ENCODE results near the gene FGF9. TPM values are rescaled to one million over a fixed set of nuclear protein-coding genes. Genes with fewer than 3 reads are reported as not detected.

Gene FGF9
- total and polyA plus RNA-seq, 4 donors = 0.05 to 1.7 (median 1.3) TPM

GRCh38 chr13:21689097-21689496 lies 18.2 kb downstream of the FGF9 start:
- H3K27ac ChIP-seq (ENCODE audit: low read depth in 1 of 2, low read length in 1 of 2) = no peak overlapping the region
- H3K36me3 ChIP-seq (ENCODE audit: control insufficient read depth in 4 of 4, insufficient read depth in 4 of 4, low read length in 4 of 4) = no peaks in the 10 kb centered on the region
- TF ChIP-seq CTCF (IDR thresholded peaks at IDR 0.05; ENCODE audit: control extremely low read depth, extremely low read depth) = no peak
- H3K9me3 ChIP-seq (ENCODE audit: control insufficient read depth in 4 of 4, insufficient read depth in 3 of 4, low read length in 3 of 4) = no peaks in the 10 kb centered on the region
- 85 to 89% methylated on average over 6 of the region's 6 CpGs for WGBS, 2 donors
- ATAC-seq (ENCODE audit: insufficient read depth, low FRiP score) = no peak
- no peaks in the 10 kb centered on the region for H3K27me3 ChIP-seq (ENCODE audit: control insufficient read depth in 3 of 3, insufficient read depth in 3 of 3, low read length in 2 of 3)
- no peak for DNase-seq
- H3K9ac ChIP-seq (ENCODE audit: insufficient read depth in 1 of 2, low read length in 2 of 2) = no peak overlapping the region
- peaks cover 0 to 17% (median 10%) of the 10 kb centered on the region in 5 donors for H3K4me1 ChIP-seq (ENCODE audit: control insufficient read depth in 5 of 5, insufficient read depth in 5 of 5, low read length in 5 of 5)
- no peak overlapping the region for H3K4me3 ChIP-seq

- H3K27me3 ChIP-seq (ENCODE audit: control insufficient read depth in 3 of 3, insufficient read depth in 3 of 3, low read length in 2 of 3) = no peaks in the 10 kb centered on the region
- DNase-seq (peak in 2 of 3 donors; percentile 31 to 37), ATAC-seq (ENCODE audit: insufficient read depth, low FRiP score) (no peak)
- no peak overlapping the region for H3K4me3 ChIP-seq
- H3K9me3 ChIP-seq (ENCODE audit: control insufficient read depth in 4 of 4, insufficient read depth in 3 of 4, low read length in 3 of 4) = no peaks in the 10 kb centered on the region
- H3K27ac ChIP-seq (ENCODE audit: low read depth in 1 of 2, low read length in 1 of 2) = no peak overlapping the region
- H3K36me3 ChIP-seq (ENCODE audit: control insufficient read depth in 4 of 4, insufficient read depth in 4 of 4, low read length in 4 of 4) = no peaks in the 10 kb centered on the region
- H3K4me1 ChIP-seq (ENCODE audit: control insufficient read depth in 5 of 5, insufficient read depth in 5 of 5, low read length in 5 of 5) = peaks cover 0 to 19% (median 5%) of the 10 kb centered on the region in 5 donors
- no peak for TF ChIP-seq CTCF (IDR thresholded peaks at IDR 0.05; ENCODE audit: control extremely low read depth, extremely low read depth)
- WGBS, 2 donors = 71 to 79% methylated on average over 2 of the region's 2 CpGs
- H3K9ac ChIP-seq (ENCODE audit: insufficient read depth in 1 of 2, low read length in 2 of 2) = no peak overlapping the region
These were observed 20.1 kb downstream of the FGF9 start for GRCh38 chr13:21690955-21691354.

GRCh38 chr13:21691500-21691899 lies 20.6 kb downstream of the FGF9 start:
- no peaks in the 10 kb centered on the region for H3K27me3 ChIP-seq (ENCODE audit: control insufficient read depth in 3 of 3, insufficient read depth in 3 of 3, low read length in 2 of 3)
- H3K36me3 ChIP-seq (ENCODE audit: control insufficient read depth in 4 of 4, insufficient read depth in 4 of 4, low read length in 4 of 4) = no peaks in the 10 kb centered on the region
- ATAC-seq (ENCODE audit: insufficient read depth, low FRiP score) (no peak), DNase-seq (no peak)
- H3K4me1 ChIP-seq (ENCODE audit: control insufficient read depth in 5 of 5, insufficient read depth in 5 of 5, low read length in 5 of 5) = peaks cover 0 to 19% (median 5%) of the 10 kb centered on the region in 5 donors
- H3K9ac ChIP-seq (ENCODE audit: insufficient read depth in 1 of 2, low read length in 2 of 2) = no peak overlapping the region
- no peak for TF ChIP-seq CTCF (IDR thresholded peaks at IDR 0.05; ENCODE audit: control extremely low read depth, extremely low read depth)
- no peak overlapping the region for H3K27ac ChIP-seq (ENCODE audit: low read depth in 1 of 2, low read length in 1 of 2)
- WGBS, 2 donors = 82 to 84% methylated on average over 10 of the region's 10 CpGs
- H3K4me3 ChIP-seq = no peak overlapping the region
- no peaks in the 10 kb centered on the region for H3K9me3 ChIP-seq (ENCODE audit: control insufficient read depth in 4 of 4, insufficient read depth in 3 of 4, low read length in 3 of 4)

GRCh38 chr13:21691928-21692327 lies 21.1 kb downstream of the FGF9 start:
- no peak overlapping the region for H3K4me3 ChIP-seq
- H3K27me3 ChIP-seq (ENCODE audit: control insufficient read depth in 3 of 3, insufficient read depth in 3 of 3, low read length in 2 of 3) = no peaks in the 10 kb centered on the region
- peak in 2 of 3 donors; percentile 6 to 32 for DNase-seq
- no peak for ATAC-seq (ENCODE audit: insufficient read depth, low FRiP score)
- TF ChIP-seq CTCF (IDR thresholded peaks at IDR 0.05; ENCODE audit: control extremely low read depth, extremely low read depth) = no peak
- H3K4me1 ChIP-seq (ENCODE audit: control insufficient read depth in 5 of 5, insufficient read depth in 5 of 5, low read length in 5 of 5) = peaks cover 0 to 19% (median 5%) of the 10 kb centered on the region in 5 donors
- H3K27ac ChIP-seq (ENCODE audit: low read depth in 1 of 2, low read length in 1 of 2) = no peak overlapping the region
- no peak overlapping the region for H3K9ac ChIP-seq (ENCODE audit: insufficient read depth in 1 of 2, low read length in 2 of 2)
- no peaks in the 10 kb centered on the region for H3K9me3 ChIP-seq (ENCODE audit: control insufficient read depth in 4 of 4, insufficient read depth in 3 of 4, low read length in 3 of 4)
- H3K36me3 ChIP-seq (ENCODE audit: control insufficient read depth in 4 of 4, insufficient read depth in 4 of 4, low read length in 4 of 4) = no peaks in the 10 kb centered on the region
- WGBS, 2 donors = 82 to 85% methylated on average over 5 of the region's 5 CpGs
